Measurements from ENCODE around the gene KLF7.

The KLF7 gene

DNA sequence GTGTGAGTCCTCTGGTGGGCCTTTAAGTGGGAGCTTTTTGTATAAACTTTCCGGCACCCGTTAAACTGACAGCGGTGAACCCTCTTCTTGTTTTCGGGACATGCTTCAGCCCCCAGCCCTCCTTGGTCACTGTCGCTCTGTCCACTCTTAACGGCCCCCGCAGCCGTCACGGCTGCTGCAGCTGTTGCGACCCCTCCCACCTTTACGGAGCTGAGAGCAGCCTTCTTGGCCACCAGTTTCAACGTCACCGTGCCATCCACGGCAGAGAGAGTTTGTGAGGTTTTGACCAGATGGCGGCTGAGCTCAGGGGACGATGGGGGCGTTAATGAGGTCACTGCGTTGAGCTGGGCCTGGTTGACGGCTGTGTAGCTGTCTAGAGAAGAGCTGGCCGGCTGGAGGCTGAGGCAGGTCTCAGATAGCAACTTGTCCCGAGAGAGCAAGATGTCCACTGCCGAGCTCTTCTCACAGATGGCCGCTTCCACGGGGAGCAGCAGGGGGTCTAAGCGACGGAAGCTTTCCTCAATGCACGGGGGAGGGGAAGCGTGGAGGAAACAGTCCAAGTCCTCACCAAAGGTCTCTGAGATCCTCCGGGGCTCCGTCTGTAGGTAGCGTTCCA lies 41.9 kb downstream of the KLF7 start:
- no peak for DNase-seq (ENCODE audit: low read depth in 3 of 3)

DNA sequence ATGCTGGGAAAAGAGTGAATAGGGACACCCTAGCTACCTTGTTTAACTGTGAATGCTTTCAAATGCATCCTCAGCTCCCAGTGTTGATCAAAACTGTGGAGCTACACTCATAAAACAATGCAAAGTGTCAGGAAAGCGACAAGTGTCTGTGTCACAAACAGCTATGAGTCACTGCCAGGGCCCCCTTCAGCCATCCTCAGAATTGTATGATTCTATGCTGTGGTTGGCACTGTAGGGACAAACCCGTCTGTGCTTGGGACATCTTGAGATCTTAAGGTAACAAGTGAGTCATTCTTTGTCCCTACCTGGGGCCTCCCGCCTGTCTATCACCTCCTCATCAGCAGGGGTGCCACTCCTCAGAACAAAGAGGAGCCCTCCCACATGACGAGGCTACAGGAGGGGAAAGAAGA lies 42.4 kb downstream of the KLF7 start:
- peak; percentile 44 to 71 (median 49) for DNase-seq (ENCODE audit: low read depth in 3 of 3)

DNA sequence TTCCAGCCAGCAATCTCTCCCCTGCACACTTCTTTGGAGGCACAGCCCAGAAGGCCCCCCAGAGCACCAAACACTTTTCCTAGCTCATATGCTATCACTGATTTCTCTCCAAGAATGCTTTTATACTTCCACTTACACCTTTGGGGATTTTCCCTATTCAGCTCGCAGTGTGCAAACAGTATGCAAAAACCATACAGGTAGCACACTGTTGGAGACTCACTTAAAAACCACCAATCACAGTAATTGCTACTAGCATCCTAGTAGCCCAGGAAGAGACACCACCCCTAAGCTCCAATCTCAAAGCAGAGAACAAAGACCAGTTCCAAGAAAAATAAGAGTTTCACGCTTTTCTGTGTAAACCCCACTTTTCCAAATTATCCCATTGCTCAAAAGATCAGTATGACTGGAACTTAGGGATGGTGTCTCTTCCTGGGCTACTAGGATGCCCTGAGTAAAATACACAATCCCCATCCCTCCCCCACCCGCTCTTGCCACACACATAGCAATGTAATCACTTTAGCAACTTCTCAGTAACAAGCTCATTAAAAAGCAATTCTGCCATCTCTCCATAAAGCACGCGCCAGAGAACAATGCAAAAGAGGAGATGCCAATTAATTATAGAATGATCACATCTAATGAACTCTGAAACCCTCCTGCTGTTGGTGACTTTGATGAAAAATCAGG lies 43.0 kb downstream of the KLF7 start:
- no peak for DNase-seq (ENCODE audit: low read depth in 3 of 3)

DNA sequence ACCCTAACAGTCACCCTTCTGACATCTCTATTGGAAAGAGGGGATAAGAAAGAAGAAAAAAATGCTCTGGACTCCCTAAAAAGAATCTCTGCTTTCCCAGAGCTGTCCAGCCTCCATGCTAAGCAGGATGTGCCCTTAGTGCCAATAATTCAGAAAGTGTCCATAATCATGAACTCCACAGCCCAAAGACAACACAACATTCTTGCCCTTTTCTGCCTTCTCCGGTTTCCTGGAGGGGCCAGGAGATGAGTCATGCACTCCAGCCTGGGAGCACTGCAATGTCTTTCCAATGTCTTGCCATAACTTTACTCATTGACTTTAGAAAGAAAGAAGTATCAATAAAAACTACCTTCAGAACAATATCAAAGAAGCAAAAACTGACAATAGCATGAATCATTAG lies 44.0 kb downstream of the KLF7 start:
- no peak for DNase-seq (ENCODE audit: low read depth in 3 of 3)

DNA sequence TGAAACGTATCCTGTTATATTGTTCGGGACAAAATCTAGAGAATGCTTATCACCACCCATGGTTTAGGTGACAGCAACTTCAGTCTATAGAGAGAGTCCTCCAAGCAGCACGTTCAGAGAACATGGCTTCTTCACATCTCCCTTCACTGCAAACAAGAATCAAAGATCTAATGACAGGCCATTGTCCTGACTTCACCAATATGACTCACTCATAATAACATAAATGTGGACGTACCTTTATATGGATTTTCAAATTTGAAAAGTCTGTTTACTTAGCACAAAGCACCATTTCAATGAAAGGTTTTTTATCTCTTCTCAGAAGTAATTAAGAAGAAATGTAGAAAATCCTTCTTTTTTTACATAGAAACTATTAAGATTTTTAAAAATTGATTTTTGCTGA lies 46.7 kb downstream of the KLF7 start:
- no peak for DNase-seq (ENCODE audit: low read depth in 3 of 3)

DNA sequence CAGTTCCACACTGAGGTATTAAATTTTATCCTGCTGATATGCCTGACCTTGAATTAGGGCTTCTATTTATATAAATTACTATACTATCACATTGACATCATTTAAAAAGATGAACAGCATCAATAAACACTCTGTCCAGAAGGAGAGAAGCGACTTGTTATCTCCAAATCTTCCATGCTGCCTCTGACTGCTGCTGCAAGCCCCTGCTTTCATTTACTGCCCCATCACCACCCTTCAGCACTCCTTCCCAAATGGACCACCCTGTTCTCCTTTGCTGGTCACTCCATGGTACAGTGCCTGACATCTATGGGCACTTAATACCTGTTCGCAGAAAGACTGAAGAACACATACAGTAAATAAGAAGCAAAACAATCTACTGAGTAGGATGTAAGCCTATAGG lies 48.1 kb downstream of the KLF7 start:
- no peak for DNase-seq (ENCODE audit: low read depth in 3 of 3)

DNA sequence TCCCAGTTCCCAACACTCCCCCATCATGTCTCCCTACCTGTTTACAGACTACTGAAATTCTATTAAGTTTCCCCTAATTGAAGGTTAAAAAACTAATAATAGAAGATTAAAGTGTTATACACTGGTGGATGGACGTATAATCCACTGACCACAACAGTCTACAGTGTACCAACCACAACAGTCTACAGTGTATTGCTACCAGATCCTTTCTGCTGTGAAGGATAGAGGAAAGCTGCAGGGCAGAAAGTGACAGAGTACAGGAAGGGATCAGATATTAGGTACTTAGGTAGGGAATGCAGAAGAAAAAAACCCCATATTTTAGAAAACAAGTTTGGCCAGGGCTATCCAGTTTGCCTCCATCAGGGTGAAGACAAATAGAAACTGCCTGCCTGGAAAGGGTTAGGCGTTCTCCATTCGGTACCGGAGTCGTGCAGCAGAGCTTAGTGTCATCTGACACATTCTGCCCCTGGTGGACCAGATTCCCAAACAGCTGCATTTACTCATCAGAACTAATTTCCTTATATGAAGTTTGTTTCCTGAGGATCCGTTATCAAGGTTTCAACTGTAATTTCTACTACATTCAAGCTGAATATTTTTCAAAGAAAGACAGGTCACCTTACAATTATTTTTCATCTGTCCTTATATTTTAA lies 49.9 kb downstream of the KLF7 start:
- no peak for DNase-seq (ENCODE audit: low read depth in 3 of 3)

DNA sequence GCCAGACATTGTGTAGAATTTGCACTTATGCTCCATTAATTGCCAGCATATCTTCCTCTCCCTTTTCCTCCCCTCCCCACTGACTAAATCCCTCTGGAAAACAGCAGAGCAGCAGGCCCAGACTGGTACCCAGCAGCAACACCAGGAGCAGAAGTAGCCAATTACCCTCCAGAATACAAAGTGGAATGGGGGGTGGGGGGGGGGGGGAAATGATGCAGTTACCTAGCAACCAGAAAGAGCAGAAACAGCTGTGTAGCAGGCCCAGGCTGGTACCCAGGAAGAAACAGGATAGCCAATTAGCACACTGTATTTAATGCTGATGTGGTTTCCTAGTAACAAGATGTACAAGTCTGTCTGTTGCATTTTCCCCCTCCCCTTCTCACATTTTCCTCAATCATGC lies 52.3 kb downstream of the KLF7 start:
- no peak for DNase-seq (ENCODE audit: low read depth in 3 of 3)

DNA sequence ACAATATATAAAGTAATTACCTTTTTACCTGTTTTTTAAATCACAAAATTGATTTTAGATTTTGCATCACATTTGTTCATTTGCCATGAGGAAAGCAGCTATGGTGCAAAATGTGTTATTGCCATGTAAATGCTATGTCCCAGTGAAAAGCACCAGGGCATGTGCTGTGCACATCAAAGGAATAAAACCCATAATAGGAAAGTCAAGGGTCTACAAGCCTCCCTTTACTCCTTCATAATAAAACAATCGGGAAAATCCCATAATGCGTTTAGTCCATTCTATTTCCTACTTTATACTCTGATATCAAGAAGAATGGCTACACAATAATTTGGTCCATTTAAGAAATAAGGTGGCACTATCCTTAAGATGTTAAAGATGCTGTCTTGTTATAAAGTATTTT lies 53.0 kb downstream of the KLF7 start:
- DNase-seq (ENCODE audit: low read depth in 3 of 3): no peak

DNA sequence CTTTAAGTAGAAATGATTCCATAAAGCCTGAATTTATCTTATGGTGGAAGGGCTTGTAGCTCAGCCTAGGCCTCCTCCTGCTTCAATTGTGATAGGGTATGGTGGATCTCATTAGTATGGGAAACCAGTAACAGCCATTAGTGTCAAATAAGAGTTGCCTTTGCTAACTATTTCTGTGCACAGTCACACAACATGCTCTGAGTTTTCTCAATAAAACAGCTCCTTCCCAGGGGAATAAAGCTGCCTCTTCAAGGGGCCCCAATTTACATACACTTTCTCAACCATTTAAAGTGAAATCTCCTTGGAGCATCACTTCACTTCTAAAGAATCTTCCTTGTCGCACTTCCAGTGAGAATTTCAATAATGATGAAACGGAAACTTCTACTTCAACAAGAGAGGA lies 53.4 kb downstream of the KLF7 start:
- no peak for DNase-seq (ENCODE audit: low read depth in 3 of 3)

DNA sequence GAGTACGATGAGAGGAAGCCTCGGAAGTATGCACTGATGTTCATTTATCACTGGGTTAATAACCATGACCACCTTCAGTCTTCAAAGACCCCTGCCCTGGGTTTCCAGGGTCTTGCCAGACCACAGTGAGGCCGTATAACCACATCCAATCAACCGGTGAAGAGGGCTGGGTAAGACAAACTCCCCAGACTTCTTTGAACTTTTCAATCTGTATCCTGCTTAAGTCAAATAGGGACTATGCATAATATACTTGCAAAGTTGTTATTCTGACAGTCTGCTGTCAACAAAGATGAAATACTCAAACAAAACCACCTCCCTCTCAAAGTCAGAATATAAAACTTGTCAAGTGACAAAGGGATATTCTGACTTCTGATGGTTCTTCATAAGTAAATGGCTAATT lies 54.0 kb downstream of the KLF7 start:
- no peak for DNase-seq (ENCODE audit: low read depth in 3 of 3)

DNA sequence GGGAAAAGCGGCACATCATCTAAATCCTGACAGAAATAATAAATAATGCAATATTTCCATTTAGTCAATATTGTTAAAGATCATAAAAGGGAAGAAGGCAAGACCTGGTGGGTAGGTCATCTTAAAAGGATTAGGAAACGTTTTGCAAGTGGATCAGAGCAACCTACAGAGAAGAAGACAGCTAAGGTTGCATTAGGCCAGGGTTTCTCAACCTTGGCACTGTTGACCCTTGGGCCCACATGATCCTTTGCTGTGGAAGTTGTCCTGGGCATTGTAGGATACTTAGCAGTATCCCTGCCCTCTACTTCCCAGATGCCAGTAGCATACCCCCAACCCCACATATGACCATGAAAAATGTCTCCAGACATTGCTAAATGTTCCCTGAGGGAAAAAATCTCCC lies 55.0 kb downstream of the KLF7 start:
- no peak for DNase-seq (ENCODE audit: low read depth in 3 of 3)

DNA sequence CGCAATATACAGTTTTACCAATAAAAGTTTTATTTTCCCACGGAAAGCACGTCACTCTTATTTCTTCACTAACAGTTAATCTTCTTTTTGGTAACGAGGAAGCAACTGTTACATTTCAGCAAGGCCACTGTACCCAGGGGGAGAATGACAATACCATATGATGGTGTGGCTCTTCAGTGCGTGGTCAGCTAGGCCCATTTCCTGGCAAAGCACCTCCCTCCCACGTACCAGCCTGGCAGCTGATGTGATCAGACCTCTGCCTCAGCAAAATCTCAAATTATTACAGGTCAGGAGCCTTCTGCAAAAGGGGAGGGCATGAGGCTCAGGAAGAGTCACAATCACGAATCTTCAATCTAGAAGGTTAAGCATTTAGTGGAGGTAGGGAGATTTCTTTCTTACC lies 55.4 kb downstream of the KLF7 start:
- DNase-seq (ENCODE audit: low read depth in 3 of 3): no peak

DNA sequence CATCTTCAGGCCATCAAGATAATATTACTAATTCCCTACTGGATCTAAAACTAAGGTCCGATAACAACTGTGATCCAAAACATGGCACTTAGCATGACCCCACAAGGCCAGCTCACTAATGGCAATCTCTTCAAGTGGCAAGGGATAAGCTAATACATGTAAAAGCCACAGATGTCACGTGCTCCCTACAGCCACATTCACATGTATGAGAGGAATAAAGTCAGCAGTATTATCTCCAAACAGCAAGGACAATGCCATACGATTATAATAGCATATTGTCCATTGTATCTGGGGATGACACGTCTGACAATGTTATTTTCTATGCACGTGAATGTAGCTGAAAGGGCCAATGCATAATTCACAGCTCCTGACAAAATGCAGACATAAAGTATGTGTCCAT lies 56.0 kb downstream of the KLF7 start:
- DNase-seq (ENCODE audit: low read depth in 3 of 3): no peak

DNA sequence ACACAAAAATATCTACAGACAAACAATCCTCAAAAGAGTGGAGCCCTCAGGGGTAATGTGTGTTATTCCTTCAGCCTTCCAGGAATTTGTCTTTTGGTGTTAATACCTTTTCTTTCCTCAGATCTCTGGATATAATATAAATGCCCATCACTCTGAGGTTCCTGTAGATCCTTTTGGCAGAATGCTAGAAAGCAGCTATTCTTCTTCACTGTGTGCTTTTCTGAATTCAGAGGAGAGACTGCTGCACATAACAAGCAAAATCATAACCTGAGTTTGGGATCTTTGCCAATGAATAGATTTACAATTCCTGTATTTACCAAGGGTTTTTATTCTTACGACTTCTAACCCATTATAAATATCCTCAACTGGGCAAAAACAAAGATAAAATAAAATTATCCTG lies 57.3 kb downstream of the KLF7 start:
- DNase-seq (ENCODE audit: low read depth in 3 of 3): no peak

DNA sequence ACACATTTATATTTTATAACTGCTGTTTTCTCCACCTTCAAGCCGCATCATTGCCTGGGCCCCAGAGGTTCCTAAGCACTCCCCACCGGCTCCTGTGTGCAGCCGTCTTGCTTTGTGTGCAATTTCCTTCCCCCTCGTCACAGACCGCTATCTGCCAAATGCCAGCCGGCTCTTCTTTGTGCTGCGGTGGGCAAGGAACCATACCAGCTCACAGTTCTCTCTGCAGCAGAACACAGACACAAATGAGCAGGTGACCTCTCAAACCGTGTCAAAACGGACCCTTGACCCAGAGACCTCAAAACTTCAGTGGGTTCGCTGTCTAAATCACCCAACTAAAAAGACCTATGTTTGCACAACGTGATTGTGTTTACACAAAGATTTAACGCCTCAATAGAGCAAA lies 58.2 kb downstream of the KLF7 start:
- DNase-seq (ENCODE audit: low read depth in 3 of 3): no peak

DNA sequence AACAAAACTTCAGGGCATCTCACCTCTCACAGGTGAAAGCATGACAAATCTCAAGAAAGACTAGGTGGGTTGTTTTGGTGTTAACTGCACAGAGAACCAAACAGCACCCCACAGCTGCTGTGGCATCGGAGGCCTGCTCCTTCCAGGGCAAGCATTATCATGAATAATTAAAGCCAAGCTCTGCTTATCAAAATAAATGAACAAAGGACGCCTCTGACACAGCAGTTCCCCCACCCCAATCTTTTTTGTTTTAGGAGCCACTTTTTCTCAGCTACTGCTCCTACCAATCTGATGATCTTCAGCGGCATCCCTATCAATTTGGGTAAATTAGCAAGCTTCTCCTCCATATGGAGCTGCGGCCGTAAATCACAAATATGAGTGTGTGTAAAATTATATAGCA lies 58.6 kb downstream of the KLF7 start:
- no peak for DNase-seq (ENCODE audit: low read depth in 3 of 3)

DNA sequence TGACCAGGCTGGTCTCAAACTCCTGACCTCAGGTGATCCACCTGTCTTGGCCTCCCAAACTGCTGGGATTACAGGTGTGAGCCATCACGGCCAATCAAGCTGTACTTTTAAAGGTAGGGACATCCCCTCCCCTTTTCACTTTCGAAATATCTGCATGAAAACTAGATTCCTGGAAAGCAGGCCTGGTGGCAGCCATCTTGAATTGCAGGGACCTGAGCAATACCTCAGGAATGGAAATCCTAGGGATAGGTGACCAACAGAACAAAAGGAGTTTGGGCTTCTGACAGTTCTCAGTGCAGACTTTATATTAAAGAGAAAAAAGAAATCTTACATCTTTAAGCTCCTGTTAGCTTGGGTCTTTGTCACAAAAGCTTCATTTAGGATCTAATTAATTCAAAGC lies 62.6 kb downstream of the KLF7 start:
- DNase-seq (ENCODE audit: low read depth in 3 of 3): no peak

DNA sequence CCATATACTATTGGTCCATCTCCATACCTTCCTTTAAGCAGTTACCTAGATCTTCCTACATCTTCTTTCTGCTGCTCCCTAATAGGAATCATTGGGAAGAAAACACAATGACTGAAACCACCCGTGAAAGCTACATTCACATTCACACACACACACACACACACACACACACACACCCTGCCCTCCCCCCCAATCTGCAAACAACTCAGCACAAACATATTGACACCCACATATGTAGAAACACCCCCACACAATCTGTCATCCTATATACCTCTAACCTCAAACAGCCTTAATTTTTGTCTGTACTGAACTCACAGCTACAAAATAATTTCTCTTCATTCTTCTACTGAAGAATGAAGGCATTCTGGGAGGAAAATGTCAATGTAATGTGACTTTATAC lies 63.8 kb downstream of the KLF7 start:
- DNase-seq (ENCODE audit: low read depth in 3 of 3): no peak

DNA sequence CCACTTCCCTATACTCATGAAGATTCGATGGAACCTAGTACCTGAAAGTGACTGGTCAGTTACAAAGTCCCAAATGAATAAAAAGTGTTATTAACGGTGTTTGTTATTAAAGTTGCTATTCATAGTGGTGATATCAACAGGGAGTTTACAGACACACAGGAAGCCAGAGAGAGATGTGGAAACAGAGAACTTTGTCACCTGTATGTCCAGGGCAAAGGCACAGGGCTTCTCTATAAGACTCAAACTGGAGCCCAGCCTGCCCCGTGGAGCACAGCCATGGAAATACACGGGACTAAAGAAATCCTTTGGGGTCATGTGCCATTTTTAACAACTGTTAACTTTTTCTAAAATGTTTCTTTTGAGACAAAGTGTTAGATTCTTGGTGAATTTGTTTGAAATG lies 68.5 kb downstream of the KLF7 start:
- no peak for DNase-seq (ENCODE audit: low read depth in 3 of 3)

DNA sequence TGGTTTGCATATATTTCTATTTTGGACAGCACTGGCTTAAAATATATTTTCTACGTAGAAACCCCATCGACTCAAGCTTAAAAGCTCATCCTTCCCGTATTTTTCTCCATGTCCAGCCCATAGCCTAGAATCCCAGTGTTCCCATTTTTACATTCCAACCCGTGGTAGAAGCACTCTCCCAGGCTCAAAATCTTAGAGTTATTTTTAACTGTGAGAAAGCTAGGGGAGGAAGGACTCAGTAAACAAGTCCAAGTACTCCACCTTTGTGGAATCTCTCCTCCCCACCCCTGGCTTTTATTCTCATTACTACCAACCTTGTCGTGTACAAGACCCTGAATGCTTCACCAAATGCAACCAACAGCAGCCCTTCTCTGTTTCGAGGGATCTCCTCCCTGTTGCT lies 69.8 kb downstream of the KLF7 start:
- DNase-seq (ENCODE audit: low read depth in 3 of 3): no peak

DNA sequence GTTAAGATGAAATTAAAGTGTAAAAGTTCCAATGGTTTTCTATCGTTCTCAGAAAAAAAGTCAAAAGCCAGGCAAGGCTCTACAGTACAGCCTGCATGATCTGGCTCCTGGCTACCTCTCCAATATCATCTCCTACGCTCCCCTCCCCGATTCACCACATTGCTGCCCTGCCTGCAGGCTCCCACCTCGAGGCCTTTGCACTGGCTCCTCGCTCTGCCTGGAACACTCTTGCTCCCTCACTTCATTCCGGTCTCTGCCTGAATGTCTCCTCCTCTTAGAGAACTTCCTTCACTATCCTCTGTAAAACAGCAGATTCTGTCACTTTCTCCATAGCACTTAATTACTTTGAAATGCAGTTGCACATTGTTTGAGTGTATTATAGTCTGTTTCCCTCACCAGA lies 72.5 kb downstream of the KLF7 start:
- DNase-seq (ENCODE audit: low read depth in 3 of 3): no peak

DNA sequence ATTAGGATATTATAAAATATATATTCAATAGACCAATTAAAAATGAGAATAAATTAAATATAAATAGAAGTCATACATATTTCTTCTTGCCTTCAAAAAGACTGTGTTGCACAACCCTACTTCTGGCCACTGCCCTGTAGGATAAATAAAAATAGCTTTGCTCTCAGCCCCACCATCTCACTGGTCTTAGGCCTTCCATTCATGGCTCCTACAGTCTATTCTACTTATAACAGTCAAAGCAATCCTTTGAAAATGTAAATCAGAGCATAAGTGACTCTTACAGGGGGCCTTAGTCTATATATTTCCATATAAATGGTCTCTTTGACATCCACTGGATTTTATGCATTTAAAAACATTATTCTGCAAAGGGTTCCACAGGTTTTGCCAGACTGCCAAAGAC lies 72.9 kb downstream of the KLF7 start:
- no peak for DNase-seq (ENCODE audit: low read depth in 3 of 3)

DNA sequence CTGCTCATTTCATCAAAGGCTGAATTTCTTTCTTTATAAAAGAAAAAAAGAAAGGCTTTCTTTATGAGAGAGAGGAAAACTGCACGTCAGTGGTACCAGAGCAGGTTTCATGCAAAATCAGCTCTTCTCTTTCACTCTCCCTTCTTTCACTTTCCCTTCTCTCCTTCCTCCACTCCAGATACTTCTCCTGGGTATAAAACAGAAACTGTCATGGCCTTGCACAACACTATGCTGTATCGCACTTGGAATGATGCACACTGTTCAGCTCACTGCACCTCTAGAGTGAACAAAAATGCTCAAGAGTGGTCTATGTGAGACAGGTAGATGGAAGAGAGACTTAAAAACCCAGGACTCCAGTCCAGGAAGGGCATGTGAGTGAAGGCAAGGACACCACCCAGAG lies 73.8 kb downstream of the KLF7 start:
- no peak for DNase-seq (ENCODE audit: low read depth in 3 of 3)

All from stimulated activated CD4-positive, alpha-beta T cell treated with anti-CD3 and anti-CD28 coated beads, TNF-alpha, amount 100 ng/mL, for 24 hours (primary cell).